Left renal cortex interstitium (tissue), 4 donors: Measurements from ENCODE around the gene TMEM266. TPM values are rescaled to one million over a fixed set of nuclear protein-coding genes. Genes with fewer than 3 reads are reported as not detected.

Experiments
- DNase-seq, 4 donors: peaks; one replicate each; pipeline ENCODE4 v3.0.0-alpha.2; 2013; ENCODE audit warnings: low read depth in 4 of 4, low spot score in 2 of 4, missing footprints in 1 of 4
- polyA plus RNA-seq, 4 donors: library from polyadenylated mRNA; unstranded; fragments of 120-200 nt; gene quantifications; one replicate each; pipeline ENCODE4 v1.2.1, GENCODE V29; 2013; ENCODE audit not compliant: insufficient read length in 4 of 4

Gene TMEM266
- polyA plus RNA-seq, 4 donors: 9.3 to 15.1 (median 12.9) TPM

GRCh38 chr15:76198456-76199105 lies 138.8 kb downstream of the TMEM266 start:
- DNase-seq: no peak

- no peak for DNase-seq
Observed at GRCh38 chr15:76199106-76200082, 139.6 kb downstream of the TMEM266 start.

- no peak for DNase-seq
Observed at GRCh38 chr15:76200083-76200465, 140.3 kb downstream of the TMEM266 start.

GRCh38 chr15:76200641-76201105 lies 140.9 kb downstream of the TMEM266 start:
- no peak for DNase-seq

GRCh38 chr15:76201536-76202255 lies 141.9 kb downstream of the TMEM266 start:
- no peak for DNase-seq

GRCh38 chr15:76203346-76204108 lies 143.7 kb downstream of the TMEM266 start:
- DNase-seq: no peak

- DNase-seq: no peak
Observed at GRCh38 chr15:76204109-76204845, 144.5 kb downstream of the TMEM266 start.

- no peak for DNase-seq
Observed at GRCh38 chr15:76204916-76205460, 145.2 kb downstream of the TMEM266 start.

GRCh38 chr15:76206325-76206976 lies 146.7 kb downstream of the TMEM266 start:
- DNase-seq: no peak

- DNase-seq: no peak
Observed at GRCh38 chr15:76208084-76208785, 148.4 kb downstream of the TMEM266 start.

- DNase-seq: no peak
Observed at GRCh38 chr15:76208786-76209424, 149.1 kb downstream of the TMEM266 start.

- no peak for DNase-seq
Observed at GRCh38 chr15:76209523-76209922, 149.7 kb downstream of the TMEM266 start.

- no peak for DNase-seq
Observed at GRCh38 chr15:76209942-76210341, 150.2 kb downstream of the TMEM266 start.

GRCh38 chr15:76215634-76216033 lies 155.8 kb downstream of the TMEM266 start:
- no peak for DNase-seq

- DNase-seq: no peak
Observed at GRCh38 chr15:76217029-76217881, 157.5 kb downstream of the TMEM266 start.

GRCh38 chr15:76217882-76218217 lies 158.1 kb downstream of the TMEM266 start:
- no peak for DNase-seq
